ENCODE results near the gene FBXW5.

GRCh38 chr9:136985853-136986252 lies 41.3 kb upstream of the FBXW5 start:
- TF ChIP-seq CEBPB (IDR thresholded peaks at IDR 0.05; ENCODE audit: low read depth): no peak
- TF ChIP-seq MAX (IDR thresholded peaks at IDR 0.05): no peak
- TF ChIP-seq SIN3A (IDR thresholded peaks at IDR 0.05; ENCODE audit: low read depth): no peak
- TF ChIP-seq CTCF (IDR thresholded peaks at IDR 0.05 in 2 of 3, conservative IDR thresholded peaks at IDR 0.05 in 1 of 3; ENCODE audit: borderline replicate concordance in 1 of 3, insufficient read depth in 1 of 3, low read depth in 2 of 3, low read length in 2 of 3): no peak
- TF ChIP-seq JUND (IDR thresholded peaks at IDR 0.05): no peak
- TF ChIP-seq REST (IDR thresholded peaks at IDR 0.05; ENCODE audit: low read depth): no peak
- no peak for TF ChIP-seq EZH2 (IDR thresholded peaks at IDR 0.05)
- TF ChIP-seq SRF (IDR thresholded peaks at IDR 0.05; ENCODE audit: low read depth): no peak
- TF ChIP-seq EGR1 (IDR thresholded peaks at IDR 0.05; ENCODE audit: low read depth): no peak
- TF ChIP-seq POLR2A (IDR thresholded peaks at IDR 0.05; ENCODE audit: borderline replicate concordance, extremely low read depth, insufficient read depth, insufficient read length): no peak
- TF ChIP-seq EZH2phosphoT487 (IDR thresholded peaks at IDR 0.05; ENCODE audit: borderline replicate concordance): no peak
- TF ChIP-seq ATF3 (IDR thresholded peaks at IDR 0.05): no peak
- TF ChIP-seq SP1 (IDR thresholded peaks at IDR 0.05; ENCODE audit: low read depth): no peak
- no peak for TF ChIP-seq ZBTB33 (IDR thresholded peaks at IDR 0.05; ENCODE audit: extremely low read depth, insufficient replicate concordance, low read length)

Data from HCT116 (cell line).